GM18508 (cell line): ENCODE data around the gene ARHGAP11A.
"Not testable (repeated sequence)": the region's sequence is repeated elsewhere in the genome, so short reads cannot be mapped to it uniquely, and the experiment has no call there.

Experiments used
- ATAC-seq: cut with Tn5 transposase; IDR thresholded peaks from one replicate; pipeline ENCODE4 v1.9.1; 2021; ENCODE audit warnings: moderate number of reproducible peaks; ENCODE audit not compliant: insufficient read depth, unreplicated experiment

ARHGAP11A gene, protein sequence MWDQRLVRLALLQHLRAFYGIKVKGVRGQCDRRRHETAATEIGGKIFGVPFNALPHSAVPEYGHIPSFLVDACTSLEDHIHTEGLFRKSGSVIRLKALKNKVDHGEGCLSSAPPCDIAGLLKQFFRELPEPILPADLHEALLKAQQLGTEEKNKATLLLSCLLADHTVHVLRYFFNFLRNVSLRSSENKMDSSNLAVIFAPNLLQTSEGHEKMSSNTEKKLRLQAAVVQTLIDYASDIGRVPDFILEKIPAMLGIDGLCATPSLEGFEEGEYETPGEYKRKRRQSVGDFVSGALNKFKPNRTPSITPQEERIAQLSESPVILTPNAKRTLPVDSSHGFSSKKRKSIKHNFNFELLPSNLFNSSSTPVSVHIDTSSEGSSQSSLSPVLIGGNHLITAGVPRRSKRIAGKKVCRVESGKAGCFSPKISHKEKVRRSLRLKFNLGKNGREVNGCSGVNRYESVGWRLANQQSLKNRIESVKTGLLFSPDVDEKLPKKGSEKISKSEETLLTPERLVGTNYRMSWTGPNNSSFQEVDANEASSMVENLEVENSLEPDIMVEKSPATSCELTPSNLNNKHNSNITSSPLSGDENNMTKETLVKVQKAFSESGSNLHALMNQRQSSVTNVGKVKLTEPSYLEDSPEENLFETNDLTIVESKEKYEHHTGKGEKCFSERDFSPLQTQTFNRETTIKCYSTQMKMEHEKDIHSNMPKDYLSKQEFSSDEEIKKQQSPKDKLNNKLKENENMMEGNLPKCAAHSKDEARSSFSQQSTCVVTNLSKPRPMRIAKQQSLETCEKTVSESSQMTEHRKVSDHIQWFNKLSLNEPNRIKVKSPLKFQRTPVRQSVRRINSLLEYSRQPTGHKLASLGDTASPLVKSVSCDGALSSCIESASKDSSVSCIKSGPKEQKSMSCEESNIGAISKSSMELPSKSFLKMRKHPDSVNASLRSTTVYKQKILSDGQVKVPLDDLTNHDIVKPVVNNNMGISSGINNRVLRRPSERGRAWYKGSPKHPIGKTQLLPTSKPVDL

DNA sequence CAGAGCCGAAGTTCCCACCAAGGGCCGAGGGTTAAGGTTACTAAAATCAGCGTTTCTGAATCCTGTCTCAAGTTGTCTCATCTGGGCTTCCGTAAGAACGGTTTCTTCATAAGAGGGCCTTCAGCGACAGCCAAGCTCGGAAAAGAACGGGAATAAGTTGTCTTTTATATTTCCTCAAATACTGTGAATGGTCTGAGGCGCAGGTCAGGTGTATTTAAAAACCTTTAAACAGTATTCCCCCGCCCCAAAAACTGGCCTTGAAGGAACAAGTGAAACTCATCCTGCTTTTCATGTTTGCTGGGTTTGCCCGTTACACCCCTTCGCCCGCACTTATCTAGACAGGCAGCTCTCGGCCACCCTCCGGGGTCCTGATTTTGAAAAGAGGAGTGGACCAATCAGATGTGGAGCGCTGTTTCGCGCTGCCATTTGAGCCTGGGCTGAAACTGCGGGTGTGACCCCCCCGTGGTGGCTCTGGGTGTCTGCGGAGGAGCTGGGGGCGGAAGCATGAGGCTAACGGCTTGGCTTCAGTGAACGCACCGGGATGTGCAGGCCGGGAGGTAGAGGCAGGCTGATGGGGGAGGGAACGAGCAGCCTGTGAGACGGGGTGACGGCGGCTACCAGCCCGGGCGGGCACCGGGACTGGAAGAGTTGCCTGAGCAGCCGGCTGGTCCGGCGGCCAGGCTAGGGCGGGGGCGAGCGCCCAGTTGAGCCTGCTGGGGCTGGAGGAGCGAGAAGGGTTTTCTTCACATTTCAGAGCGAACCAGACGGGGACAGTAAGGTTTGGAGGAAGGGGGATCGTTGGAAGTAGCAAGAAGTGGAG lies at the start of gene ARHGAP11A:
TSS of gene ARHGAP11A (plus strand) at position 454 of the 820 bp plus-strand sequence. CDS start 708 bp downstream, outside the sequence.
- ATAC-seq: not testable (repeated sequence)

DNA sequence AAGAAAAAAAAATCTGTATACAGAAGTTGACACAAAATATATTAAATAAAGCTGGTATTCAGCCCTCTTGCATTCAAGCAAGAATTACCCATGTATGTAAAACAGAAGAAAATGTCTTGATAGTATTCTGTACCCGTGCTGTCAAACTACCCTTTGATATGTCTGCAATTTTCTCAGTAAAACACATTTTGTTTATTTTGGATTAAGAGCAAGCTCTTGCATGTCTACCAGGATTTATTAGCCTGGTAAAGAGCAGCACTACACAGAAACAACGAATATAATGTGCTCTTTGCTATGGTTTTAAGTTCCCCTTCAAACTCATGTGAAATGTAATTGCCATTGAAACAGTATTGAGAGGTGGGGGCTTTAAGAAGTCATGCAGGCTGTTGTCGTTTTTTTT lies 46.3 kb upstream of the ARHGAP11A start:
- not testable (repeated sequence) for ATAC-seq

DNA sequence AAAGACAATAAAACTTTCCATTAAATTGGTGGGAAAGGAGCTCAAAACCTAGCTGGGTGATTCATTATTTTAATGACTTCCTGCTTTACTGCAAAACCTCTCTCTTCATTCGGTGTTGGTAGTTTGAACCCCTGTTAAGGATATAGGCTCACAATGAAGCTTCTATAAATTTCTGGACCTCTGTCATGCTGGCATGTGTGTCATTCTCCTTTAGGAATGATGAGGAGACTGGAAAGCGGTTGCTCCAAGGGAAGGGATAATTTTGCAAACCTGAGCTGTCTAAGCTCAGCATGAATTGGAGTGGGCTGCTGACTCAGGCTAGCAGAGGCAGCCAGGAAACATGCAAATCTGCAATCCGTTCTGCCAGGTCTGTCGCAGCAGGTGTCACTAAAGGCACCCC lies 36.8 kb upstream of the ARHGAP11A start:
- not testable (repeated sequence) for ATAC-seq

DNA sequence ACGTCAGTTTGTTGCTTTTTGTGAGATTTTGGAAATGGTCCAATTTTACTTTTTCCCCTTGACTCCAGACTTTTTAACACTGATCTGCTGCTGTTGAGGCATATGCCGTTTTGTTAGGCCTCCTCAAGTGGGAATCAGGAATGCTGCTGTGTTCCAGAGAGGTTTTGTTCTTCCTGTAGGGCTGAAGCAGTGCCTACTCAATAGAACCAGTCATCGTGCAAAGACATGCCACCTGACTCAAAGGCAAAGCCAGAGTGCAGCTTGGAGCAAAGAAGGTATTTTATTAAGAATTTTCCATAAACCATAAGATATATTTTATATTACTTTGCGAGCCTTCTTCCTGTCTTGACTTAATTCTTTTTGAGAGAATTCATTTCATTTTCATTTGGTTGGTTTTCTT lies 29.5 kb upstream of the ARHGAP11A start:
- ATAC-seq: not testable (repeated sequence)

DNA sequence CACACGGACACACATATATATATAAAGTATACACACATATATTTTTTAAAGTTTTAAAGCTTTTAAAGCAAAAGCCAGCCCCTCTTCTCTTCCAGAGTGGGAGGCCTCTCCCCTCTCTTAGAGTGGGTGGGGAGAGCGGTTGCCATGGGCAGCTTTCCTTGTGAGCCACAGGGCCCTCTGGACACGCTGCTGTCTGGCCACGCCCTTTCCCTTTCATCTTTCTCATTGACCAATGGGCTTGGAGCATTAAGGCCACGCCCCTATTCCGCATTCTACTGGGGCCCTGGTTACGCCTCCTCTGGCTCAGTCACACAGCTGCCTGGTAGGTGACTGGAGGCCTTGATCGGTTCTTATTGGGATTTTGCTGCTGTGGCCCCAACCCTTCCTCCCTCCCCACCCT lies 22.2 kb upstream of the ARHGAP11A start, which contains the start of gene GOLGA8N:
TSS of gene GOLGA8N (plus strand) at position 306 of the 400 bp plus-strand sequence.
- ATAC-seq: not testable (repeated sequence)

DNA sequence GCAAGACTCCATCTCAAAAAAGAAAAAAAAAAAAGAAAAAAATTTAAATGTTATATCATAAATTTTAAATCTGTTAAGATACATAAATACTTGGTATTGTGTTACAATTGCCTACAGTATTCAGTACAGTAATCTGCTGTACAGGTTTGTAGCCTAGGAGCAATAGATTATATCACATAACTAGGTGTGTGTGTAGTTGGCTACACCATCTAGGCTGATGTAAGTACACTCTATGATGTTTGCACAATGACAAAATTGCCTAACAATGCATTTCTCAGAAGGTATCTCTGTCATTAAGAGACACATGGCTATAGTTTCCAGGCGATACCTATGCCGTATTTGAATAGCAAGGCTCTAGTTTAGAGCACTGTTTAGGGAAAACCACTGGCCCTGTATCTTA lies 5.8 kb upstream of the ARHGAP11A start:
- ATAC-seq: not testable (repeated sequence)

DNA sequence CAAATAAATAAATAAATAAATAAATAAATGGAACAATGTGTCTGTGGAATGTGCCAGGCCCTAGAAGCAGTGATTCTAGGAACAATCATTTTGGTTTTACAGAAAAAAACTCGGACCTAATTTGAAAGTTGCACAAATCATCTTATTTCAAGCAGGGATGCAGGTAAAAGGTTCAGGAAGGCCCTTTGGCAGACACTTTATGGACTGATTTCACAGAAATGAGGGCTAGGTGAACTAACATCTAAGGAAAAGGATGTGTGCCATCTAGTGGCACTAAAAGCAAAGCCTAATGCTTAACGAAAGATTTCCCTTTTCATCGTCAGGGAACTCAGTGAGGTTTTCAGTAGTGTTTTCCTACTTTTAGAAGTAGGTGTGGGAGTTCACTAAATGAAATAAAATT lies 4.6 kb upstream of the ARHGAP11A start:
- ATAC-seq: not testable (repeated sequence)

DNA sequence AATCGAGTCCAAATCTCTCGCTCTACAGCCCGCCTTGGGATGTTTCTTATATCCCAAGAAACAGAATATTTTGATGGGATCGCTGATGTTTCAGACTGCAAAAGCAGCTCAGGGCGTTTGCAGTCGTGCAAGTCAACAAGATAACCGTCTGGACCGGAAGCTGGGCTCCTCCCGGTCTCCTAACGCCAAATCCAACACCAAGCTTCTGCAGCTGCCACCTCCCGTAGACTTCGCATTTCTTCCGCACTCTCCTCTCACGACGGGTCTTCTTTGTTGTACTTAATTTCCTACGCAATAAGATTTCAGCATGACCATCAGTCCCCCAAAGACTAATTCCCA lies 623 bp upstream of the ARHGAP11A start:
- ATAC-seq: not testable (repeated sequence)

DNA sequence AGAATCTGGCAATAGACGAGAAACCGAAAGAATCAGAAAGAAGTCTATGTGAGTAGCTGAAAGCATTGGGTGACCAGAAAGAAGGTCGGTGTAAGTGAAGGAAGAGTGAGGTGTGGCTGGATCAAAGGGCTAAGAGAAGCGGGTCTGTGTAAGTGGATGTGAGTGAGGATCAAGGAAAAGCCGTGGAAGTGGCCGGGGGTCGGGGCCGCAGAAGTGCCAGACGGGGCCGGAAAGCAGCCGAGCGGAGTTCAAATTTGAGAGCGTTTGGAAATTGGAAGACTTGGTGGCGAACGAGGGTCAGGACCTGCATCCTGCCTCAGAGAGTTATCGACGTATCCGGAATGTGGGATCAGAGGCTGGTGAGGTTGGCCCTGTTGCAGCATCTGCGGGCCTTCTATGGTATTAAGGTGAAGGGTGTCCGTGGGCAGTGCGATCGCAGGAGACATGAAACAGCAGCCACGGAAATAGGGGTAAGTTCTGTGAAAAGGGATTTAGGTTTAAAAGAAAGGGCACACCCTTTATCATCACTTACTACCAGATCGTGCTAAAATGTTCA lies 645 bp downstream of the ARHGAP11A start:
- not testable (repeated sequence) for ATAC-seq

DNA sequence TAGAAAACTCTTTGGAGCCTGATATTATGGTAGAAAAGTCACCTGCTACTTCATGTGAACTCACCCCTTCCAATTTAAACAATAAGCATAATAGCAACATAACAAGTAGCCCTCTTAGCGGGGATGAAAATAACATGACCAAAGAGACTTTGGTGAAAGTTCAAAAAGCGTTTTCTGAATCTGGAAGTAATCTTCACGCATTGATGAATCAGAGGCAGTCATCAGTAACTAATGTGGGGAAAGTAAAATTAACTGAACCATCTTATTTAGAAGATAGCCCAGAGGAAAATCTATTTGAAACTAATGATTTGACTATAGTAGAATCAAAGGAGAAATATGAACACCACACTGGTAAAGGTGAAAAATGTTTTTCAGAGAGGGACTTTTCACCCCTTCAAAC lies 21.1 kb downstream of the ARHGAP11A start:
- ATAC-seq: no peak

DNA sequence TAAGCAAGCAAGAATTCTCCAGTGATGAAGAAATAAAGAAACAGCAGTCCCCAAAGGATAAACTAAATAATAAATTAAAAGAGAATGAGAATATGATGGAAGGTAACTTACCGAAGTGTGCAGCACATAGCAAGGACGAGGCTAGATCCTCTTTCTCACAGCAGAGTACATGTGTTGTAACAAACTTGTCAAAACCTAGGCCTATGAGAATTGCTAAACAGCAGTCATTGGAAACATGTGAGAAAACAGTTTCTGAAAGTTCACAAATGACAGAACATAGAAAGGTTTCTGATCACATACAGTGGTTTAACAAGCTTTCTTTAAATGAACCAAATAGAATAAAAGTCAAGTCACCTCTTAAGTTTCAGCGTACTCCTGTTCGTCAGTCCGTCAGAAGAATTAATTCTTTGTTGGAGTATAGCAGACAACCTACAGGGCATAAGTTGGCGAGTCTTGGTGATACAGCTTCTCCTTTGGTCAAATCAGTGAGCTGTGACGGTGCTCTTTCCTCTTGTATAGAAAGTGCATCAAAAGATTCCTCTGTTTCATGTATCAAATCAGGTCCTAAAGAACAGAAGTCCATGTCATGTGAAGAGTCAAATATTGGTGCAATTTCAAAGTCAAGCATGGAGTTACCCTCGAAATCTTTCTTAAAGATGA lies 21.7 kb downstream of the ARHGAP11A start:
- no peak for ATAC-seq

DNA sequence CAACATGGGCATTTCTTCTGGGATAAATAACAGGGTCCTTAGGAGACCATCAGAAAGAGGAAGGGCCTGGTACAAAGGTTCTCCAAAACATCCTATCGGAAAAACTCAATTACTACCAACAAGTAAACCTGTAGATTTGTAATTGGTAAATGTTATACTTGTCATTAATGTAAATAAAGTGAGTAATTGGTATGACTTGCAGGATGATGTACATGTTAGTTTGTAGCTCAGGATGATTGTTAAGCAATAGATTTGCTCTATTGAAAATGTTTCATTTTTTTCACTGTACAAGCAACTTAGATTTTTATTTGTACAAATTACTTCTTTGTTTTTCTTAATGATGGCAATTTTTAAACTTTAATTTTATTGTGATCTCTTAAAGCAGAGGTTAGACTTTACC lies 22.4 kb downstream of the ARHGAP11A start:
- no peak for ATAC-seq

DNA sequence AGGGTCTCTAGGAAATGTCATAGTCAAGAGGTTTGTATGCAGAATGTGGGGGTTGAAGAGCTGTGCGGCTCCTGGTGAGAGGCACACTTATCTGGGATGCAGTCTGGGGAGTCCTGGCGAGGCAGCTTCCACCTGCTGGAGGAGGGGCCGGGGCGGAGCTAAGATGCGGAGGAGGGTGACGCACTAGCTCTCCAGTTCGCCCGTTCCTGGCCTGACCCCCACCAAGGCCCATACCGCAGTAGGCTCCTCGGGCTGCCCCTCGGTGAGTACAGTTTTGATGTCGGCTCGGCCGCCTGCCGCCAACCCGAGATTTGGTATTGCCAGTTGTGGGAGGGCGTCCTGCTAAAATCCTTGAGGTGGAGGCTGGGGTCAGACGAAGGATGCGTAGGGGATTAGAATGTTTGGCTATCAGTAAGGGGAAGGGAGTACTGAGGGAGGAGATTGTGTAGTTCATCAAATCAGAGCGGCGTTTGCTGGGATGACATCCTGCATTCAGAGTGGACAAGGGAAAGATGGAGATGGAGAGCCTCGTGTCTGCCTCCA lies 26.3 kb downstream of the ARHGAP11A start, which contains the start of gene SCG5:
TSS of gene SCG5 (plus strand) at position 194 of the 543 bp plus-strand sequence. CDS start 1,883 bp downstream, outside the sequence.
- ATAC-seq: no peak

DNA sequence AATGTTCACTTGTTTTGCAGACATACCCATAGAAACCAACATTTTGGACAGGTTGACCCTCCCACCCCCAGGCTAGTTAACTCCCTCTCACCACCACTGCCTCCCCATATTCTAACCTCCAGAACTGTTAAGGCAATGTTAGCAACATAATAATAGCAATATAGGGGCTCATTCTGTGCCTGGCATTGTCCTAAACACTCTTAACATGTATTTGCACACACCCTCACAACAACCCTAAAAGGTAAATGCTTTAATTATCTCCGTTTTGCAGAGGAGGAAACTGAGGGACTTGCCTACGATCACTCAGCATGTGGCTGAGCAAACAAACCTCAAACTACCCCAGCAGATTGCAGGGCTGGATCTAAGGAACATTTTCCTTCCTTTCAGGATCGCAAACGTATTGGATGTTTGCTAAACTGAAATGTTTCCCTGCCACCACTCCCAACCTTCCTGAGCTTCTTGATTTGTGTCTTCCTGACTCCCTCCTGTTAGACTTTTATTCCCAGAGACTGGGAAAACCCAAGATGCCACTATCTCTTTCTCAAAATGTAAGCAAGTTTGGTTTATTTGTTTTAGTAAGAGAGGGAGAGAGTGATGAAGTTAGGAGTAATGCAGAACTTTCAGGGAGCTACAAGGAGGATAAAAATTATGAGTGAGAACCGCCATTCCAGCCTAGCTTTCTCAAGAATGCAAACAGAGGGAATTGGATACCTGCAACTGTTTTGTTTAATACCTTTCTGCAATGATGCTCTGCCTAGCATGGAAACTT lies 27.5 kb downstream of the ARHGAP11A start:
- ATAC-seq: no peak

DNA sequence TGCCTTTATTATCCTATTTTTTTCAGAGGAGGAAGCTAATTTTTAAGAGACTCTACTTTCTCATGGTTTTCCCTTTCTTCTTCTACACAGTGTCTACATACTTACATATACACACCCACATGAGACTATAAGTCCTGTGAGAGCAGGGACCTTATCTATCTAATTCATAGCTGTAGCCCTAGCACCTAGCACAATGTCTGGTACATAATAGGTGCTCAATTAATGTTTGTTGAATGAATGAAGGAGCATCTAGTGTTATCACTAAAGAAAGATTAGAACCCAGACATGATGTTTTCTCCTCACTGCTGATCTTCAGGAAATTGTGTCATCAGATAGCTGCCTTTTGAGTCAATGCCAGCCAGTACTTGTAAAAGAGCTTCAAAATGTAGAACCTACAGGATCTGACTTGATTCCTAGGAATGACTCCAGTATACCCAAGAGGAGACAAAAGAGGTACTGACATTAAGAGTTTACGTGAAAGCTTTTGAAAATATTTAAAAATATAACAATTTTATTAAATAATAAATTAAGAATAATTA lies 28.7 kb downstream of the ARHGAP11A start:
- no peak for ATAC-seq

DNA sequence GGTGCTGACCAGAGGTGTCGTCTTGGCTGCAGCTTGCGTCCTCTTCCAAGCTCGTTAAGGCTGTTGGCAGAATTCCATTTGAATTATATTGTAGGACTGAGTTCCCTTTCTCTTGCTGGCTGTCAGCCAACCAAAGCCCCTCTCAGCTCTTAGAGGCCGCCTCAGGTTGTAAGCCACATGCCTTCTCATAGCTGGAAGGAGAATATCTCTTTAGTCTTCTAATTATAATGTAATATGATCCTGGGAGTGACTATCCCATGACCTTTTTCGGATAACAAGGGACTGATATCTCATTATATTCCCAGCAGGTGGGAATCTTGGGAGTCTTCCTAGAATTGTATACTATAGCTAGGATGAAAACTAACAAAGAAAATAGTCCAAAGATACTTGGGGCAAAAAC lies 31.0 kb downstream of the ARHGAP11A start:
- ATAC-seq: no peak

DNA sequence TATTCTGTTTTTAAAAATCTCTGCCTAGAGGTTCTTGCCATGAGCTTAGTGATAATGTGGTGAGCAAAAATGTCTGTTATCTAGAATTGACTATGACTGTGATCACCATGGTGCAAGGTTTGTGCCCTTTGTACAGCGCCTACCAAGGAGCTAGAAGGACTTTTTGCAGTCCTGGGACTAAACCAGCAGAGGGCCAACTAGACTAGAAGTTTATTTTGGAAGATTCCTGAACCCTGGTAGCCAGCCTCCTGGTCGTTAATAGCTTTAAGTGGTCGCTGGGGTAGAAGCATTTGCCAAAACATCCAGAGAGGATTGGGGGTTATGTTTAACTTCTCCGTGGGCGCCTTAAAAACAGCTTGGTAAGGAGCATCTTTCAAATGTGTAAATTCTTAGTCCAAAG lies 34.0 kb downstream of the ARHGAP11A start:
- ATAC-seq: no peak
